Measurements from ENCODE around the gene STPG3. TPM values are rescaled to one million over a fixed set of nuclear protein-coding genes. Genes with fewer than 3 reads are reported as not detected.

Gene STPG3
- total and polyA plus RNA-seq, 2 experiments from 2014 or later = not detected

DNA sequence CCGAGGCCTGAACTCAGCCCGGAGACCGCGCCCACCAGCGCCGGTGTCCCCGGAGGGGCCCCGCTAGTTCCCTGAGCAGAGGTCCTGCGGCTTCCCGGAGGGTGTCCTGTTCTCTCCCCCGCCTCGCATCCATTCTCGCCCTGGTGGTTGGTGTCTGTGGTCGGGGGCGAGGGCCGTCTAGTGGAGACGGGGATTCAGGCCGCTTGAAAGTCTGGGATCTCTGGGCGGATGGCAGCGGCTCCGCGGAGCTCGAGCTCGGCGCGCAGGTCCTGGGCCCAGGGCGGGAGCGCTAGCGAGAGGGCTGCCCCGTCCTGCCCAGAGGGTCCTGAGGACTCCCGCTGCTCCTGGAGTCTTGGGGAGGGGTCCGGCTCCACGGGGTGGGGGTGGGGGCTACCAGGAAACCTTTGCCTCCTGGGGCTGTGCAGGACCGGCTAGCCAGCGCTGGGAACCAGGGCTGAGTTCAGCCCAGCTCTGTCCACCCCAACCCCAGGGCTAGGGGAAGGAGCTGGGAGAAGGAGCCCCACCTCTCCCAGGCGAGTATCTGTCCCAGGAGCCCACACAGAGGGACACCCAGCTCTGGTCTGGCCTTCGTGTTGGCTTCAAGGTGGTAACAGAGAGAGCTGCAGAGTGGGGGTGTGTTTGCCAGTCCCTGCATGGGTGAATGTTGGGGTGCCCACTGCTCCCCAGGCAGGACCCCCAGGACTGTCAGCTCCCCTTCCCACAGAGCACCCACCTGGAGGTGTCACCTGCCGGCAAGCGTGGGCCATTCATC lies 30.4 kb downstream of the STPG3 start:
- H3F3A ChIP-seq (ENCODE audit: insufficient read depth) = peaks cover 5% of the 10 kb centered on the region; the same call in 1 of the 2 replicates
- H3K4me1 ChIP-seq (ENCODE audit: insufficient read depth) = peaks cover 8% of the 10 kb centered on the region
- no peak overlapping the region for H3K27ac ChIP-seq
- no peak overlapping the region for H3K4me3 ChIP-seq
- no peak overlapping the region for H3K9ac ChIP-seq
- no peak overlapping the region for H2AFZ ChIP-seq
- H3K27me3 ChIP-seq (replicated peaks; ENCODE audit: insufficient read depth) = no peaks in the 10 kb centered on the region
- no peaks in the 10 kb centered on the region for H4K20me1 ChIP-seq (ENCODE audit: insufficient read depth)
- WGBS, 2 experiments (ENCODE audit: low coverage in 1 of 2, low lambda C conversion rate in 2 of 2, missing lambda C conversion rate in 2 of 2) = 50 to 55% methylated on average over 27 to 29 of the region's 39 CpGs
- TF ChIP-seq EZH2phosphoT487 (IDR thresholded peaks at IDR 0.05; ENCODE audit: insufficient read depth, low read depth) = no peak
- no peak for TF ChIP-seq EZH2 (IDR thresholded peaks at IDR 0.05; ENCODE audit: insufficient read depth, poor library complexity, severe bottlenecking)
- in situ Hi-C loops (cut with MboI) = loop anchor here (10.0 kb wide), 1 partner anchor 243 kb away; no protein-coding TSS in a partner anchor
- H3K9me3 ChIP-seq (ENCODE audit: low read depth) = no peaks in the 10 kb centered on the region
- DNase-seq = no peak
- H3K4me2 ChIP-seq (ENCODE audit: unreplicated experiment) = no peak overlapping the region
- H3K36me3 ChIP-seq (ENCODE audit: low read depth) = no peaks in the 10 kb centered on the region
- no peaks in the 10 kb centered on the region for H3K9me2 ChIP-seq (ENCODE audit: insufficient read depth)
- no peaks in the 10 kb centered on the region for H3K79me2 ChIP-seq (ENCODE audit: insufficient read depth)

- Histone ChIP-seq H3F3A (ENCODE audit: insufficient read depth) (peaks cover 5% of the 10 kb centered on the region; the same call in 1 of the 2 replicates), H3K4me2 (ENCODE audit: unreplicated experiment) (no peak overlapping the region), H3K27ac (no peak overlapping the region), H3K36me3 (ENCODE audit: low read depth) (no peaks in the 10 kb centered on the region), H3K4me3 (no peak overlapping the region), H3K79me2 (ENCODE audit: insufficient read depth) (no peaks in the 10 kb centered on the region), H3K9me3 (ENCODE audit: low read depth) (no peaks in the 10 kb centered on the region), H3K4me1 (ENCODE audit: insufficient read depth) (no peaks in the 10 kb centered on the region), H3K9ac (no peak overlapping the region), H3K9me2 (ENCODE audit: insufficient read depth) (no peaks in the 10 kb centered on the region), H3K27me3 (replicated peaks; ENCODE audit: insufficient read depth) (no peaks in the 10 kb centered on the region), H4K20me1 (ENCODE audit: insufficient read depth) (no peaks in the 10 kb centered on the region), H2AFZ (no peak overlapping the region)
- in situ Hi-C loops (cut with MboI) = loop anchor here (10.0 kb wide), 1 partner anchor 238 kb away; no protein-coding TSS in a partner anchor
- no peak for TF ChIP-seq EZH2phosphoT487 (IDR thresholded peaks at IDR 0.05; ENCODE audit: insufficient read depth, low read depth)
- TF ChIP-seq EZH2 (IDR thresholded peaks at IDR 0.05; ENCODE audit: insufficient read depth, poor library complexity, severe bottlenecking) = no peak
- 53% methylated on average over 14 of the region's 14 CpGs for WGBS, 2 experiments (ENCODE audit: low coverage in 1 of 2, low lambda C conversion rate in 2 of 2, missing lambda C conversion rate in 2 of 2)
- peak; percentile 66 for DNase-seq
Observed at GRCh38 chr9:137286975-137287383, 35.9 kb downstream of the STPG3 start.

DNA sequence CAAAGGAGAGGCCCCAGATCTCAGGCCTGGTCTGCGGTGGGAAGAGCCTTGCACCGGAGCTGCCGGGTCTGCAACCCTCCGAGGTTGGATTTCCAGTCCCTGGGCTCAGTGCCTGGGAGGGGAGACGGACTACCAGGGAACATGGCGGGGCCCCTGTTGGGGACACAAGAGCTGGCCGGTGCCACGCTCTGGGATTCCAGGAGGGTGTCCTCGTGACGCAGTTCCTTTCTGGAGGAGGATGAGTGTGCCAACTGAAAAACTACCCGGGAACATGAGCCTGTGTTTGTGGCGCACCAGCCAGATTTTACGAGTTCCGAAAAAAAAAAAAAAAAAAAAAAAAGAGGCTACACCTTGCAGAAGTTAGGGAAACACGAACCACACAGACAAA lies 42.0 kb downstream of the STPG3 start:
- DNase-seq = no peak
- Histone ChIP-seq H3K27me3 (replicated peaks; ENCODE audit: insufficient read depth) (peaks cover 12% of the 10 kb centered on the region), H3F3A (ENCODE audit: insufficient read depth) (no peaks in the 10 kb centered on the region), H3K27ac (no peak overlapping the region), H3K79me2 (ENCODE audit: insufficient read depth) (no peaks in the 10 kb centered on the region), H3K9me3 (ENCODE audit: low read depth) (no peaks in the 10 kb centered on the region), H3K36me3 (ENCODE audit: low read depth) (no peaks in the 10 kb centered on the region), H3K4me1 (ENCODE audit: insufficient read depth) (no peaks in the 10 kb centered on the region), H3K4me3 (no peak overlapping the region), H3K9ac (no peak overlapping the region), H3K9me2 (ENCODE audit: insufficient read depth) (no peaks in the 10 kb centered on the region), H3K4me2 (ENCODE audit: unreplicated experiment) (no peak overlapping the region), H4K20me1 (ENCODE audit: insufficient read depth) (no peaks in the 10 kb centered on the region), H2AFZ (no peak overlapping the region)
- in situ Hi-C loops (cut with MboI) = loop anchor here (10.0 kb wide), 1 partner anchor 112 kb away; no protein-coding TSS in a partner anchor
- 62 to 65% methylated on average over 15 of the region's 15 CpGs for WGBS, 2 experiments (ENCODE audit: low coverage in 1 of 2, low lambda C conversion rate in 2 of 2, missing lambda C conversion rate in 2 of 2)
- TF ChIP-seq EZH2phosphoT487 (IDR thresholded peaks at IDR 0.05; ENCODE audit: insufficient read depth, low read depth) (no peak), EZH2 (IDR thresholded peaks at IDR 0.05; ENCODE audit: insufficient read depth, poor library complexity, severe bottlenecking) (no peak)

GRCh38 chr9:137293482-137294090 lies 42.5 kb downstream of the STPG3 start:
- H4K20me1 ChIP-seq (ENCODE audit: insufficient read depth) = no peaks in the 10 kb centered on the region
- H3K4me2 ChIP-seq (ENCODE audit: unreplicated experiment) = no peak overlapping the region
- no peak overlapping the region for H3K9ac ChIP-seq
- H3F3A ChIP-seq (ENCODE audit: insufficient read depth) = no peaks in the 10 kb centered on the region
- no peak overlapping the region for H3K4me3 ChIP-seq
- H3K9me2 ChIP-seq (ENCODE audit: insufficient read depth) = no peaks in the 10 kb centered on the region
- no peak overlapping the region for H3K27ac ChIP-seq
- H3K9me3 ChIP-seq (ENCODE audit: low read depth) = no peaks in the 10 kb centered on the region
- no peak overlapping the region for H2AFZ ChIP-seq
- in situ Hi-C loops (cut with MboI) = loop anchor here (10.0 kb wide), 1 partner anchor 111 kb away; no protein-coding TSS in a partner anchor
- no peaks in the 10 kb centered on the region for H3K4me1 ChIP-seq (ENCODE audit: insufficient read depth)
- peaks cover 17% of the 10 kb centered on the region for H3K27me3 ChIP-seq (replicated peaks; ENCODE audit: insufficient read depth)
- H3K36me3 ChIP-seq (ENCODE audit: low read depth) = no peaks in the 10 kb centered on the region
- TF ChIP-seq EZH2 (IDR thresholded peaks at IDR 0.05; ENCODE audit: insufficient read depth, poor library complexity, severe bottlenecking) (no peak), EZH2phosphoT487 (IDR thresholded peaks at IDR 0.05; ENCODE audit: insufficient read depth, low read depth) (no peak)
- no peak for DNase-seq
- no peaks in the 10 kb centered on the region for H3K79me2 ChIP-seq (ENCODE audit: insufficient read depth)
- 84% methylated on average over 29 of the region's 29 CpGs for WGBS, 2 experiments (ENCODE audit: low coverage in 1 of 2, low lambda C conversion rate in 2 of 2, missing lambda C conversion rate in 2 of 2)

Measured in GM23248 (cell line).